SK-N-SH (cell line): Measurements from ENCODE around the gene GRIN2A. TPM values are rescaled to one million over a fixed set of nuclear protein-coding genes. Genes with fewer than 3 reads are reported as not detected.

ENCODE experiments used
- CTCF ChIA-PET: fragments of 300-600, 350-600 bp; formaldehyde crosslinking; extraction: SDS; loops from one replicate; lab custom pipeline; 2021; lab: Yijun Ruan, JAX
- POLR2A ChIA-PET: fragments of 350-600 bp; sonication (Branson Sonifier 250); formaldehyde crosslinking; extraction: SDS; loops from one replicate; lab custom pipeline; 2020; ENCODE audit warnings: antibody characterized with exemption, inconsistent platforms; lab: Yijun Ruan, JAX
- DNase-seq: peaks from one replicate; pipeline ENCODE4 v3.0.0; 2012
- H2AFZ ChIP-seq: fragments of 200-600 bp; sonication (generic); 2 replicates; pipeline ENCODE4 v1.8.1; 2016; ENCODE audit warnings: antibody characterized with exemption, mild to moderate bottlenecking, low read depth
- H3F3A ChIP-seq: fragments of 200-600 bp; sonication (generic); replicated peaks from 2 replicates; pipeline ENCODE3; 2016; ENCODE audit warnings: antibody characterized with exemption, mild to moderate bottlenecking; ENCODE audit not compliant: insufficient read depth
- H3K27ac ChIP-seq, 2 experiments: fragments of 200-500 bp in 1 of 2; fragments of 200-600 bp in 1 of 2; sonication (Bioruptor generic) in 1 of 2; sonication (generic), shearing (Covaris generic) in 1 of 2; 2 replicates each; pipeline versions ENCODE4 v1.5.1 to v1.6.1; 2014 to 2016; ENCODE audit warnings: low read depth in 2 of 2, inconsistent platforms in 1 of 2, low read length in 1 of 2, mild to moderate bottlenecking in 1 of 2, mixed read lengths in 1 of 2
- H3K27me3 ChIP-seq: fragments of 200-600 bp; sonication (generic), shearing (Covaris generic); 2 replicates; pipeline ENCODE4 v1.6.1; 2016; ENCODE audit warnings: mixed run types; ENCODE audit not compliant: insufficient read depth
- H3K36me3 ChIP-seq, 2 experiments: fragments of 200-500 bp in 1 of 2; fragments of 200-600 bp in 1 of 2; sonication (Bioruptor generic) in 1 of 2; sonication (generic) in 1 of 2; replicated peaks in 1 of 2; 2 replicates each; pipeline versions ENCODE3 to v1.5.1; 2014 to 2016; ENCODE audit warnings: low read length in 1 of 2, mild to moderate bottlenecking in 1 of 2; ENCODE audit not compliant: insufficient read depth in 2 of 2, control insufficient read depth in 1 of 2
- H3K4me1 ChIP-seq, 2 experiments: fragments of 200-500 bp in 1 of 2; fragments of 200-600 bp in 1 of 2; sonication (Bioruptor generic) in 1 of 2; sonication (generic), shearing (Covaris generic) in 1 of 2; 2 replicates each; pipeline versions ENCODE4 v1.5.1 to v1.6.1; 2014 to 2016; ENCODE audit warnings: low read depth in 1 of 2, low read length in 1 of 2, mixed run types in 1 of 2; ENCODE audit not compliant: insufficient read depth in 2 of 2, control insufficient read depth in 1 of 2
- H3K4me2 ChIP-seq: fragments of 200-600 bp; sonication (generic), shearing (Covaris generic); 2 replicates; pipeline ENCODE4 v1.6.1; 2017; ENCODE audit warnings: mixed run types
- H3K4me3 ChIP-seq, 2 experiments: fragments of 200-500 bp in 1 of 2; fragments of 200-600 bp in 1 of 2; sonication (Bioruptor generic) in 1 of 2; sonication (generic), shearing (Covaris generic) in 1 of 2; 2 replicates each; pipeline versions ENCODE4 v1.5.1 to v1.8.1; 2014 to 2016; ENCODE audit warnings: low read depth in 2 of 2, inconsistent platforms in 1 of 2, low read length in 1 of 2, mild to moderate bottlenecking in 1 of 2, mixed read lengths in 1 of 2, moderate library complexity in 1 of 2
- H3K79me2 ChIP-seq: fragments of 200-600 bp; sonication (generic); 2 replicates; pipeline ENCODE4 v1.8.1; 2017; ENCODE audit warnings: mild to moderate bottlenecking; ENCODE audit not compliant: insufficient read depth
- H3K9ac ChIP-seq: fragments of 200-600 bp; sonication (generic); 2 replicates; pipeline ENCODE4 v1.6.1; 2017; ENCODE audit warnings: mixed run types
- H3K9me2 ChIP-seq: fragments of 200-600 bp; sonication (generic); 2 replicates; pipeline ENCODE4 v1.6.1; 2017; ENCODE audit warnings: mixed run types
- H3K9me3 ChIP-seq: fragments of 200-600 bp; sonication (generic); 2 replicates; pipeline ENCODE4 v1.6.1; 2017; ENCODE audit warnings: mixed run types, mild to moderate bottlenecking, moderate library complexity
- H4K20me1 ChIP-seq: fragments of 200-600 bp; sonication (generic); 2 replicates; pipeline ENCODE4 v1.6.1; 2017; ENCODE audit warnings: mild to moderate bottlenecking, mixed run types; ENCODE audit not compliant: insufficient read depth
- ELF1 ChIP-seq: IDR thresholded peaks from 2 replicates; pipeline ENCODE4 v1.4.0; 2012
- EZH2phosphoT487 ChIP-seq: fragments of 200-600 bp; sonication (generic); IDR thresholded peaks from 2 replicates; pipeline ENCODE4 v1.6.1; 2017; ENCODE audit warnings: low read depth, mixed run types, mild to moderate bottlenecking, antibody characterized with exemption, moderate library complexity, borderline replicate concordance
- FOSL2 ChIP-seq: IDR thresholded peaks from 2 replicates; pipeline ENCODE4 v1.4.0; 2012; ENCODE audit warnings: low read depth, mild to moderate bottlenecking, moderate library complexity, borderline replicate concordance
- FOXJ3 ChIP-seq: sonication (generic); formaldehyde crosslinking; IDR thresholded peaks from 2 replicates; pipeline ENCODE4 v1.5.1; 2020; ENCODE audit warnings: mild to moderate bottlenecking, missing genetic modification reagents
- GABPA ChIP-seq: IDR thresholded peaks from 2 replicates; pipeline ENCODE4 v1.4.0; 2012; ENCODE audit warnings: low read depth, mild to moderate bottlenecking
- GATA2 ChIP-seq: sonication (generic); formaldehyde crosslinking; IDR thresholded peaks from 2 replicates; pipeline ENCODE4 v1.5.0; 2020; ENCODE audit warnings: mild to moderate bottlenecking, missing genetic modification reagents
- JUND ChIP-seq: IDR thresholded peaks from 2 replicates; pipeline ENCODE4 v1.4.0; 2012
- NFIC ChIP-seq: IDR thresholded peaks from 2 replicates; pipeline ENCODE4 v1.4.0; 2012; ENCODE audit warnings: borderline replicate concordance
- RCOR1 ChIP-seq: fragments of 150-350 bp; IDR thresholded peaks from 2 replicates; pipeline ENCODE4 v1.6.1; 2017; ENCODE audit warnings: antibody characterized with exemption, low read length
- RFX5 ChIP-seq: IDR thresholded peaks from 2 replicates; pipeline ENCODE4 v1.6.1; 2012; ENCODE audit warnings: mild to moderate bottlenecking, improper control_type of control experiment, low read length
- SIN3A ChIP-seq: IDR thresholded peaks from 2 replicates; pipeline ENCODE4 v1.6.1; 2012; ENCODE audit warnings: low read depth, mild to moderate bottlenecking, low read length, moderate library complexity, borderline replicate concordance
- TAF1 ChIP-seq: IDR thresholded peaks from 2 replicates; pipeline ENCODE4 v1.6.1; 2012; ENCODE audit warnings: low read depth, mild to moderate bottlenecking, low read length, moderate library complexity, borderline replicate concordance
- TCF12 ChIP-seq: IDR thresholded peaks from 2 replicates; pipeline ENCODE4 v1.4.0; 2012
- YY1 ChIP-seq: IDR thresholded peaks from 2 replicates; pipeline ENCODE4 v1.4.0; 2012; ENCODE audit warnings: low read depth, mild to moderate bottlenecking
- WGBS: methylation state at CpG from one replicate; pipeline ENCODE4 v1.1.6; 2017; ENCODE audit warnings: low lambda C conversion rate; 5-methylcytosine and 5-hydroxymethylcytosine counted together
- polyA plus RNA-seq, 3 experiments: library from polyadenylated mRNA; depleted of rRNA; stranded (reverse); fragments of >200 nt; gene quantifications; 2 replicates each; pipeline ENCODE4 v1.2.3, GENCODE V29; 2012
- TF ChIP-seq, protein P1 (sequence below): fragments of 200-600 bp; sonication (generic); IDR thresholded peaks from 2 replicates; pipeline ENCODE4 v1.6.1; 2017; ENCODE audit warnings: antibody characterized with exemption, mild to moderate bottlenecking, moderate library complexity
- TF ChIP-seq, protein P2 (sequence below): IDR thresholded peaks from 2 replicates; pipeline ENCODE4 v1.4.0; 2012; ENCODE audit warnings: low read depth, borderline replicate concordance
- TF ChIP-seq, protein P3 (sequence below): IDR thresholded peaks from 2 replicates; pipeline ENCODE4; 2012
- TF ChIP-seq, protein P4 (sequence below): IDR thresholded peaks from 2 replicates; pipeline ENCODE4 v1.4.0; 2012; ENCODE audit warnings: low read depth
- TF ChIP-seq, protein P5 (sequence below): IDR thresholded peaks from 2 replicates; pipeline ENCODE4 v1.4.0; 2012; ENCODE audit warnings: low read depth, borderline replicate concordance

Gene GRIN2A
- polyA plus RNA-seq, 1 of the 3 experiments (the other 2 are of a cell fraction) = not detected

DNA sequence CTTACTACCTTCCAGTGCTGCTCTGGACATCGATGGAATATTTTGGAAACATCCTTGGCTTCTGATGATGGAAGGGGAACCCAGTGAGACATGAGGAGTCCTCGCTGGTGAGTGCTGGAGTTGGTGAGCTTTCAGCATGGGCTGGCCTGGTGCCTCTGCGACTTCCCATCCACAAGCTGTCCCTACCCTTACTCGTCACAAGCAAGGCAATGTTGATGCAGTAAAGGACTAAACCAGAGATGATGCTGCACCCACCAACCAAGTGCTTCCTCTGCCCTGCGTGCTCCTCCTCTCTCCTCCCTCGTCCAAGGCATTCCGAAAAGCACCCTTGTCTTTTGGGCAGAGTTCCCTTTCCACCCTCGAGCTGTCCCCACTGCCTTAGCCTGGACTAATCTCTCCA lies 154.7 kb downstream of the GRIN2A start:
- no peak for TF ChIP-seq SIN3A
- TF ChIP-seq, protein P1, sequence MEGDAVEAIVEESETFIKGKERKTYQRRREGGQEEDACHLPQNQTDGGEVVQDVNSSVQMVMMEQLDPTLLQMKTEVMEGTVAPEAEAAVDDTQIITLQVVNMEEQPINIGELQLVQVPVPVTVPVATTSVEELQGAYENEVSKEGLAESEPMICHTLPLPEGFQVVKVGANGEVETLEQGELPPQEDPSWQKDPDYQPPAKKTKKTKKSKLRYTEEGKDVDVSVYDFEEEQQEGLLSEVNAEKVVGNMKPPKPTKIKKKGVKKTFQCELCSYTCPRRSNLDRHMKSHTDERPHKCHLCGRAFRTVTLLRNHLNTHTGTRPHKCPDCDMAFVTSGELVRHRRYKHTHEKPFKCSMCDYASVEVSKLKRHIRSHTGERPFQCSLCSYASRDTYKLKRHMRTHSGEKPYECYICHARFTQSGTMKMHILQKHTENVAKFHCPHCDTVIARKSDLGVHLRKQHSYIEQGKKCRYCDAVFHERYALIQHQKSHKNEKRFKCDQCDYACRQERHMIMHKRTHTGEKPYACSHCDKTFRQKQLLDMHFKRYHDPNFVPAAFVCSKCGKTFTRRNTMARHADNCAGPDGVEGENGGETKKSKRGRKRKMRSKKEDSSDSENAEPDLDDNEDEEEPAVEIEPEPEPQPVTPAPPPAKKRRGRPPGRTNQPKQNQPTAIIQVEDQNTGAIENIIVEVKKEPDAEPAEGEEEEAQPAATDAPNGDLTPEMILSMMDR = no peak
- no peak for TF ChIP-seq ELF1
- no peak for TF ChIP-seq GABPA
- TF ChIP-seq, protein P2, sequence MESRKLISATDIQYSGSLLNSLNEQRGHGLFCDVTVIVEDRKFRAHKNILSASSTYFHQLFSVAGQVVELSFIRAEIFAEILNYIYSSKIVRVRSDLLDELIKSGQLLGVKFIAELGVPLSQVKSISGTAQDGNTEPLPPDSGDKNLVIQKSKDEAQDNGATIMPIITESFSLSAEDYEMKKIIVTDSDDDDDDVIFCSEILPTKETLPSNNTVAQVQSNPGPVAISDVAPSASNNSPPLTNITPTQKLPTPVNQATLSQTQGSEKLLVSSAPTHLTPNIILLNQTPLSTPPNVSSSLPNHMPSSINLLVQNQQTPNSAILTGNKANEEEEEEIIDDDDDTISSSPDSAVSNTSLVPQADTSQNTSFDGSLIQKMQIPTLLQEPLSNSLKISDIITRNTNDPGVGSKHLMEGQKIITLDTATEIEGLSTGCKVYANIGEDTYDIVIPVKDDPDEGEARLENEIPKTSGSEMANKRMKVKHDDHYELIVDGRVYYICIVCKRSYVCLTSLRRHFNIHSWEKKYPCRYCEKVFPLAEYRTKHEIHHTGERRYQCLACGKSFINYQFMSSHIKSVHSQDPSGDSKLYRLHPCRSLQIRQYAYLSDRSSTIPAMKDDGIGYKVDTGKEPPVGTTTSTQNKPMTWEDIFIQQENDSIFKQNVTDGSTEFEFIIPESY = no peak
- TF ChIP-seq NFIC = no peak
- no peak for TF ChIP-seq TAF1
- no peak for TF ChIP-seq RCOR1
- TF ChIP-seq JUND = no peak
- TF ChIP-seq, protein P3, sequence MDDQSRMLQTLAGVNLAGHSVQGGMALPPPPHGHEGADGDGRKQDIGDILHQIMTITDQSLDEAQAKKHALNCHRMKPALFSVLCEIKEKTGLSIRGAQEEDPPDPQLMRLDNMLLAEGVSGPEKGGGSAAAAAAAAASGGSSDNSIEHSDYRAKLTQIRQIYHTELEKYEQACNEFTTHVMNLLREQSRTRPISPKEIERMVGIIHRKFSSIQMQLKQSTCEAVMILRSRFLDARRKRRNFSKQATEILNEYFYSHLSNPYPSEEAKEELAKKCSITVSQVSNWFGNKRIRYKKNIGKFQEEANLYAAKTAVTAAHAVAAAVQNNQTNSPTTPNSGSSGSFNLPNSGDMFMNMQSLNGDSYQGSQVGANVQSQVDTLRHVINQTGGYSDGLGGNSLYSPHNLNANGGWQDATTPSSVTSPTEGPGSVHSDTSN = no peak
- TF ChIP-seq FOXJ3 (CRISPR knock-in tag) = no peak
- TF ChIP-seq GATA2 (CRISPR knock-in tag) = no peak
- no peak for TF ChIP-seq RFX5
- no peak for TF ChIP-seq TCF12
- no peak for TF ChIP-seq EZH2phosphoT487
- TF ChIP-seq, protein P4, sequence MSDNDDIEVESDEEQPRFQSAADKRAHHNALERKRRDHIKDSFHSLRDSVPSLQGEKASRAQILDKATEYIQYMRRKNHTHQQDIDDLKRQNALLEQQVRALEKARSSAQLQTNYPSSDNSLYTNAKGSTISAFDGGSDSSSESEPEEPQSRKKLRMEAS = no peak
- TF ChIP-seq, protein P5, sequence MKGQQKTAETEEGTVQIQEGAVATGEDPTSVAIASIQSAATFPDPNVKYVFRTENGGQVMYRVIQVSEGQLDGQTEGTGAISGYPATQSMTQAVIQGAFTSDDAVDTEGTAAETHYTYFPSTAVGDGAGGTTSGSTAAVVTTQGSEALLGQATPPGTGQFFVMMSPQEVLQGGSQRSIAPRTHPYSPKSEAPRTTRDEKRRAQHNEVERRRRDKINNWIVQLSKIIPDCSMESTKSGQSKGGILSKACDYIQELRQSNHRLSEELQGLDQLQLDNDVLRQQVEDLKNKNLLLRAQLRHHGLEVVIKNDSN = no peak
- no peak for TF ChIP-seq FOSL2
- TF ChIP-seq YY1 = no peak
- Histone ChIP-seq H3K9ac (no peak overlapping the region), H2AFZ (no peak overlapping the region), H3K4me2 (no peak overlapping the region), H3K36me3 (no peaks in the 10 kb centered on the region), H3K27me3 (no peaks in the 10 kb centered on the region), H3K4me1 (peaks cover 0 to 2% of the 10 kb centered on the region in 2 experiments; a peak in 1 of 4 replicates), H3K9me3 (no peaks in the 10 kb centered on the region), H3K27ac (no peak overlapping the region), H4K20me1 (no peaks in the 10 kb centered on the region), H3K9me2 (no peaks in the 10 kb centered on the region), H3K4me3 (no peak overlapping the region), H3K79me2 (no peaks in the 10 kb centered on the region), H3F3A (no peaks in the 10 kb centered on the region)
- 6% methylated on average over 8 of the region's 8 CpGs for WGBS
- no peak for DNase-seq
- ChIA-PET POLR2A (no interaction called here), CTCF (interaction anchor here (1.4 kb wide), 1 partner anchor 11 kb away, joined by 5 read pairs; no protein-coding TSS in a partner anchor)
